HG03378 (cell line): ENCODE measurements around the gene TAPBPL.
A peak's percentile ranks its signal among the peaks of the same experiment; 100 is the strongest.
"Not testable (repeated sequence)": the region's sequence is repeated elsewhere in the genome, so short reads cannot be mapped to it uniquely, and the experiment has no call there.

Experiments
- ATAC-seq: cut with Tn5 transposase; IDR thresholded peaks from one replicate; pipeline ENCODE4 v1.9.1; 2021; ENCODE audit warnings: mild to moderate bottlenecking, moderate library complexity; ENCODE audit not compliant: unreplicated experiment

TAPBPL gene

GRCh38 chr12:6451348-6452244 is at the start of gene TAPBPL:
Gene TAPBPL (plus strand): TSS chr12:6452042. CDS start chr12:6452249, 207 bp downstream.
- ATAC-seq, result peak; percentile 52

- no peak for ATAC-seq
Observed at GRCh38 chr12:6404390-6404789, 47.5 kb upstream of the TAPBPL start.

GRCh38 chr12:6405963-6406362 is 45.9 kb upstream of the TAPBPL start:
- ATAC-seq, result no peak

GRCh38 chr12:6407236-6407954 is 44.4 kb upstream of the TAPBPL start:
- no peak for ATAC-seq

GRCh38 chr12:6416596-6416995 is 35.2 kb upstream of the TAPBPL start:
- no peak for ATAC-seq

GRCh38 chr12:6418796-6419195 is 33.0 kb upstream of the TAPBPL start:
- no peak for ATAC-seq

DNA sequence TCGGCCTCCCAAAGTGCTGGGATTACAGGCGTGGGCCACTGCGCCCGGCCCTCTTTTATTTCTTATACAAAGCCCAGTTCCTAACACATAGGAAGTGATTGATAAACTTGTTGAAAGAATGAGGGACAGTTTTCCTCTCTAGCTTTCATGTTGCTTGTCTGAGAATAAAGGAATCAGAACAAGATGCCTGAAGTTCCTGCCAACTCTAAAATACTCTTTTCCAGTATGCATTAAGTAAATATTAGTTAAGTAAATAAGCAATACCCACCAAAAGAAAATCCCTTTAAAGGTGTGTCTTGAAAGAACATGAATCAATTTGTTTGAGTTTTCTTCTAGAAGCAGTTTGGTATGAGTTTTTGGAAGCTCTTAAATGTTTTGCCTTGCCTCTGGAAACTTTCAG is 31.5 kb upstream of the TAPBPL start:
- ATAC-seq, result no peak

- peak; percentile 33 for ATAC-seq
Observed at GRCh38 chr12:6423267-6424007, 28.4 kb upstream of the TAPBPL start.

DNA sequence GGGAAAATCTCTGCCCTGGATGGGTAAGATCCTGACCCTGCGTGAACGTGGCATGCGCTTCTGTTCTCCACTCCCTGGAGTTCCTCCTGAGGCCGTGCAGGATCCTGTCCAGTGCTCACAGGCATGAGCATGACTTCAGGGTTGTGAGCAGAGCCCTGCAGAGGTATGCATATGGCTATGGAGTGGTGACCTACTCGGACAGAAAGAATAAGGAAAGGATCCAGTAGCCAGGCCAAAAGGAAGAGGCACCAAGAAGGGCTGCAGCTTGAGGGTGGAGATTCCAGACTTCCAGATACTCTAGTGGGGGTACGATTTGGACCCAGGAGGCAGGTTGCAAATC is 27.9 kb upstream of the TAPBPL start:
- ATAC-seq, result no peak

DNA sequence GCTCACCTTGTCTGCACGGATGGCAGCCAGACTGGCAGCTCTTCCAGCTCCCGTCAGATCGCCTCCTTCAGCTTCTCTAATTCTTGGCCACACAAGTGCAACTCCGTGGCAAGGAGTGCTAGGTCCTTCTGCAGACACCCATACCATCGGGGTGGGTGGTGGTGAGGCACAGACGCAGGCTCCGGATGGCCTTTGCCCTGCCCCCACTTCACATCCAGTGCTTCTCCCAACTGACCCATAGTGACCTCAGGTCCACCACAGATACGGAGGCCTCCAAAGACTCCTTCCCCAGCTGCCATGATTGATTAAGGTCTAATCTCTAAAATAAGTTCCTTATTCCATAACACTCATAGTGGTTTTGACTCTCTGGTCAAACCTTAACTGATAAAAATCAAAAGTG is 27.0 kb upstream of the TAPBPL start:
- no peak for ATAC-seq

- peak; percentile 23 for ATAC-seq
Observed at GRCh38 chr12:6425590-6426531, 26.0 kb upstream of the TAPBPL start.

DNA sequence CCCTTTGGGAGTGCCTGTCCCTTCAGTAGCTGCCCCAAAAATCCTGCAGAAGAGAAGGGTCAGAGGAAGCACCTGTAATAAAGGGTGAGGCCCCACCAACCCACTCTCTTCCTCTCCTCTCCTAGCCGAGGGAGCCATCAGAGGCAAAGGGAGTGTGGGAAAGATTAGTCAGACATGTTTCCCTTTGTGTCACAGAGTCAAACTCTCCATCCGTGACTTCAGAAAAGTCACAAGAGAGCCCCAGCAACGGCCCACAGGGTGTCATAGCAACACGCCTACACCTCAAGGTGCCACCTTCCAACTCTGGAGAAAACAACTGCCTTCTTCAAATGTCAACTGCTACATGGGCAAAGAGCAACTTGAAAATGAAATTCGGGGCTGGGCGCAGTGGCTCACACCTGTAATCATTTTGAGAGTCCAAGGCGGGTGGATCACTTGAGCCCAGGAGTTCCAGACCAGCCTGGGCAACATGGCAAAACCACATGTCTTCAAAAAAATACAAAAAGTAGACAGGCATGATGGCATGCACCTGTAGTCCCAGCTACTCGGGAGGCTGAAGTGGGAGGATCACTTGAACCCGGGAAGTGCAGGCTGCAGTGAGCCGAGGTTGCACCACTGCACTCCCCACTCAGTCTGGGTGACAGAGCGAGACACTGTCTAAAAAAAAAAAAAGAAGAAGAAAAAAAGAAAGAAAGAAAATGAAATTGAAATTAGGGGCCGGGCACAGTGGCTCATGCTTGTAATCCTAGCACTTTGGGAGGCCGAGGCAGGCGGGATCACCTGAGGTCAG is 24.8 kb upstream of the TAPBPL start:
- peak; percentile 67 for ATAC-seq

DNA sequence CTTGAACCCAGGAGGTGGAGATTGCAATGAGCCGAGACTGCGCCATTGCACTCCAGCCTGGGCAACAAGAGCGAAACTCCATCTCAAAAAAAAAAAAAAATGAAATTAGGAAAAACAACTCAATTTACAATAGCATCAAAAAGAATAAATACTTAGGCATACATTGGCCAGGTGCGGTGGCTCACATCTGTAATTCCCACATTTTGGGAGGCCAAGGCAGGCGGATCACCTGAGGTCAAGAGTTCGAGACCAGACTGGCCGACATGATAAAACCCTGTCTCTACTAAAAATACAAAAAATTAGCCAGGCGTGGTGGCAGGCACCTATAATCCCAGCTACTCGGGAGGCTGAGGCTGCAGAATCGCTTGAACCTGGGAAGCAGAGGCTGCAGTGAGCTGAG is 24.0 kb upstream of the TAPBPL start:
- ATAC-seq, result not testable (repeated sequence)

DNA sequence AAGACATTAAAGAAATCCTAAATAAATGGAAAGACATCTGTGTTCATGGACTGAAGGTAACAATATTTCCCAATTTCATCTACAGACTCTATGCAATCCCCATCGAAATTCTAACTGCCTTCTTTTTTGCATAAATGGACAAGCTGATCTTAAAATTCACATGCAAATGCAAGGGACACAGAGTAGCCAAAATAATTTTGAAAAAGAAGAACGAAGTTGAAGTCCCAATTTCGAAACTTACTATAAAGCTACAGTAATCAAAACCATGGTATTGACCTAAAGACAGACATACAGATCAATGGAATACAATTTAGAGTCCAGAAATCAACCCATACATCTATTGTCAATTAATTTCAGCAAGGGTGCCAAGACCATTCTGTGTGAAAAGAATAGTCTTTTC is 23.5 kb upstream of the TAPBPL start:
- ATAC-seq, result no peak

DNA sequence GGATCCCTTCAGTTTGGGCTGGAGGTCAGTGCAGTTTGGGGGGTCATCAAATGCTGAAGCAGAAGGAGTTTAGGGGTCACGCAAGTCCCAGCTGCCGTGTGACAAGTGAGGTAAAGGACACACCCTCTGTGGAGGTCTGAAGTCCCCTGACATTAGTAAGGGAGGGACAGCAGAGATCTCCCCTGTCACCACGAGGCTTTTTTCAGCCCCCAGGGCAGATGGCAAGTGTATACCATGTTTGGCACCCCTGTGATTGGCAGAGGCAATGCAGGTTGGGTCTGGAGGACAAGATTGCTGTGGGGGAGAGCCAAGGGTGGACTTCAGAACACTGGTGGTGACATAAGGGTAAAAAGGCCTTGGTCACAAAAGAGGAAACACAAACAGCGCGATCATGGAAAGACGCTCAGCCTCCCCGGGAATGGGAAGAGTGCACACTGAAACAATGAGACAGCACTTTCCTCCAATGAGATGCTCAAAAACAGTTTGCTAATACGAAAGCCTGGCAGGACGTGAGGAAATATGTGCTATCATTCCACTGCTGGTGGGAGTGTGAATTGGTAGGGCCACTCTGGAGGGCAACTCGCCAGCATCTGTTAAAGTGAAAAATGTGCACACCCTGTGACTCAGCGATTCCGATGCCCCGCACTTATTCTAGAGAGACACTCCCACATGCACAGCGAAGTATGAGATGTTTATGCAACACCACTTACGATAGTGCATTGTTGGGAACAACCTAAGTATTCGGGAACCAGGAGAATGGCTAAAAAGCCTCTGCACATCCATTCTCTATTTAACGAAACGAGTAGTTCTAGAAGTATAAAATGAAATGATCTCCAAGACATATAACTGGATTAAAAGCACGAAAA is 21.5 kb upstream of the TAPBPL start:
- no peak for ATAC-seq

GRCh38 chr12:6432991-6433390 is 18.9 kb upstream of the TAPBPL start:
- no peak for ATAC-seq

DNA sequence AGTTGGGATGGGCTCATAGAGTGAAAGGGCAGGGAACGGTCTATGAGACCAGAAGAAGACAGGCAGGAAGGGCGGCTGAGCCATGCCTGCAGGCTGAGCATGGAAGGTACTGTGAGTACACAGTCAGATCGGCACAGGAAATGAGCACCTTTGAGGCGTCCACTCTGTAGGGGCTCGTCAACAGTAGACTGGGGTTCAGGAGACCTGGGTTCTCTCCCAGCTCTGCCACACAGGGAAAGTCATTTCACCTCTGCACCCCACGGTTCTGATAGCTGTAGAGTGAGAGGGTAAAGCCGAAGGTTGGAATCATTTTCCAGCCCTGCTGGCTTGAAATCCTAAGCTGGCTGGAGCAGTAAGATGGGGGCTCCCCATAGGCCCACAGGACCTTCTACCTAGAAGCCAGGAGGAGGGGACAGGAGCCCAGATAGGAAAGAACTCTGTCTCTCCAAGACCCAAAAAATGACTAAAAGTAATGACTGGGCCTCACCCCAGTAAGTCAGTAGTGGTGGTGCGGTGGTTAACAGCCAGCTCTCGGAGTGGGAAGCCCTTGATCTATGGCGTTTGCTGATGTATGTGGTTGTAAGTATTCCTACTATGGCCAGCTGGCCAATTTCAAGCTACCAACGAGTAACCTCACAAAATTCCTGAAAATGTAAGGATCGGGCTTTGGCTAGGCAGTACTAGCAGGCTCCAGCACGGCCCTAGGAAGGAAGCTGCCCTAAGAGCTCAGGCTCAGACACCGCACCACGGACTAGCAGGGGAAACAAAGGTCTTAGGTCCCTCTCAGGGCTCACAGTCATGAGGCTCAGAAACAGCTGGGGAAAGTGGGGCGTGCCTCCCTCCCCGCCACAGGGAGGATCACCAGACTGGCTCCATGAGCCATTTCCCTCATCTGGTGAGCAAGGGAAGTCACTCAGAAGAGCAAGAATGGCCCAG is 17.4 kb upstream of the TAPBPL start:
- no peak for ATAC-seq
